Caco-2 (cell line): Measurements from ENCODE around the gene MUC13. TPM values are rescaled to one million over a fixed set of nuclear protein-coding genes. Genes with fewer than 3 reads are reported as not detected.
A peak's percentile ranks its signal among the peaks of the same experiment; 100 is the strongest.

Experiments used
- BruUV-seq: library from RNA; stranded (reverse); fragments of 400-500 nt; replicated peaks from 2 replicates; lab custom pipeline; 2021; lab: Mats Ljungman, UMichigan
- CTCF ChIA-PET: fragments of 300-600 bp; sonication (Branson Sonifier 250); formaldehyde crosslinking; loops from one replicate; lab custom pipeline; 2022; ENCODE audit warnings: antibody characterized with exemption; lab: Charles Lee
- POLR2A ChIA-PET: fragments of 300-600 bp; sonication (Branson Sonifier 250); formaldehyde crosslinking; loops from one replicate; lab custom pipeline; 2022; ENCODE audit warnings: antibody characterized with exemption; lab: Charles Lee
- DNase-seq, 2 experiments: peaks; one replicate each; pipeline versions ENCODE4 v3.0.0 to v3.0.0-alpha.2; 2020 to 2022
- H3K27me3 ChIP-seq: replicated peaks from 2 replicates; pipeline ENCODE4 v1.6.0; 2011; ENCODE audit warnings: low read length; ENCODE audit not compliant: control insufficient read depth, insufficient read depth
- H3K36me3 ChIP-seq: 2 replicates; pipeline ENCODE4 v1.5.1; 2011; ENCODE audit warnings: low read length; ENCODE audit not compliant: control insufficient read depth, insufficient read depth
- H3K4me1 ChIP-seq: fragments of 250-450 bp; sonication (Bioruptor Pico); 2 replicates; pipeline ENCODE4 v1.5.1; 2020; ENCODE audit warnings: mild to moderate bottlenecking
- H3K4me3 ChIP-seq: 2 replicates; pipeline ENCODE4 v1.5.1; 2011; ENCODE audit warnings: low read depth, mild to moderate bottlenecking, control low read depth, low read length
- H3K9me3 ChIP-seq: fragments of 250-450 bp; sonication (Bioruptor Pico); 2 replicates; pipeline ENCODE4 v1.5.1; 2020; ENCODE audit warnings: mild to moderate bottlenecking, moderate library complexity
- H3K27ac Mint-ChIP-seq: one replicate; pipeline ENCODE4 v1.8.0; 2022; ENCODE audit warnings: mixed read lengths; ENCODE audit not compliant: unreplicated experiment
- H3K27me3 Mint-ChIP-seq: one replicate; pipeline ENCODE4 v1.8.0; 2022; ENCODE audit warnings: mixed read lengths; ENCODE audit not compliant: insufficient read depth, unreplicated experiment
- H3K36me3 Mint-ChIP-seq: one replicate; pipeline ENCODE4 v1.8.0; 2022; ENCODE audit warnings: mild to moderate bottlenecking, mixed read lengths; ENCODE audit not compliant: insufficient read depth, unreplicated experiment
- H3K4me1 Mint-ChIP-seq: one replicate; pipeline ENCODE4 v1.8.0; 2022; ENCODE audit warnings: low read depth, mixed read lengths; ENCODE audit not compliant: unreplicated experiment
- H3K4me3 Mint-ChIP-seq: one replicate; pipeline ENCODE4 v1.8.0; 2022; ENCODE audit warnings: mild to moderate bottlenecking, moderate library complexity, mixed read lengths; ENCODE audit not compliant: unreplicated experiment
- H3K9me3 Mint-ChIP-seq: one replicate; pipeline ENCODE4 v1.8.0; 2022; ENCODE audit warnings: mixed read lengths; ENCODE audit not compliant: unreplicated experiment
- CTCF ChIP-seq, 2 experiments: fragments of 200-600 bp in 1 of 2; IDR thresholded peaks; 1 replicate in 1 of 2; 2 replicates in 1 of 2; pipeline versions ENCODE4 v1.5.1 to v1.8.0; 2011 to 2022; ENCODE audit warnings: antibody characterized with exemption in 1 of 2, control low read depth in 1 of 2, inconsistent platforms in 1 of 2, low read depth in 1 of 2, low read length in 1 of 2, mild to moderate bottlenecking in 1 of 2, moderate library complexity in 1 of 2; ENCODE audit not compliant: insufficient read depth in 1 of 2, severe bottlenecking in 1 of 2, unreplicated experiment in 1 of 2
- intact Hi-C: fragments of 100-400 bp; cut with micrococcal nuclease; formaldehyde crosslinking; loops from one replicate; pipeline ENCODE4 v1.10.0; 2022; ENCODE audit not compliant: unreplicated experiment
- total RNA-seq: library from RNA; stranded (reverse); gene quantifications from 2 replicates; pipeline ENCODE4 v1.2.3, GENCODE V29; 2022

Gene MUC13
- total RNA-seq, 1 experiment from 2014 or later = 3.5 TPM

GRCh38 chr3:124887177-124887931 lies 47.2 kb downstream of the MUC13 start, which contains the start of gene ITGB5:
ITGB5 (minus strand) TSS chr3:124887365; CDS start chr3:124887000, 365 bp downstream.
- POLR2A ChIA-PET = interaction anchor here (0.6 to 1.8 kb wide), 4 partner anchors 41 to 248 kb away, joined by 3 to 7 read pairs (median 4); no protein-coding TSS in a partner anchor
- no peaks in the 10 kb centered on the region for H3K9me3 Mint-ChIP-seq
- peak within 1 kb of the TSS; percentile 88 for H3K27ac Mint-ChIP-seq
- peaks cover 29% of the 10 kb centered on the region for H3K4me1 ChIP-seq
- H3K36me3 ChIP-seq = no peaks in the 10 kb centered on the region
- H3K27me3 Mint-ChIP-seq = no peaks in the 10 kb centered on the region
- BruUV-seq = no TSS peak
- intact Hi-C loops = loop anchor here (2.0 to 5.0 kb wide), 3 partner anchors 13 to 125 kb away; no protein-coding TSS in a partner anchor
- no peaks in the 10 kb centered on the region for H3K9me3 ChIP-seq
- TF ChIP-seq CTCF (IDR thresholded peaks at IDR 0.05; ENCODE audit: insufficient read depth in 1 of 2, low read depth in 1 of 2, low read length in 1 of 2, severe bottlenecking in 1 of 2, unreplicated experiment in 1 of 2) = no peak
- H3K36me3 Mint-ChIP-seq = peaks cover 9% of the 10 kb centered on the region
- peak within 1 kb of the TSS; percentile 69 for H3K4me3 ChIP-seq
- H3K4me1 Mint-ChIP-seq = peaks cover 17% of the 10 kb centered on the region
- no peaks in the 10 kb centered on the region for H3K27me3 ChIP-seq
- CTCF ChIA-PET = interaction anchor here (0.5 to 1.8 kb wide), 7 partner anchors 14 to 708 kb away, joined by 3 to 8 read pairs (median 4); partner anchors contain the start of gene OSBPL11
- peak; percentile 88 to 90 for DNase-seq
- peak within 1 kb of the TSS; percentile 94 for H3K4me3 Mint-ChIP-seq

GRCh38 chr3:124886168-124887056 lies 48.1 kb downstream of the MUC13 start:
- Mint-ChIP-seq H3K9me3 (no peaks in the 10 kb centered on the region), H3K4me1 (peaks cover 17% of the 10 kb centered on the region), H3K4me3 (peak overlapping the region; percentile 94), H3K27me3 (no peaks in the 10 kb centered on the region), H3K27ac (peak overlapping the region; percentile 88), H3K36me3 (peaks cover 9% of the 10 kb centered on the region)
- CTCF ChIA-PET = interaction anchor here (0.5 to 1.8 kb wide), 6 partner anchors 15 to 709 kb away, joined by 3 to 8 read pairs (median 4); partner anchors contain the start of gene OSBPL11
- BruUV-seq = no TSS peak
- Histone ChIP-seq H3K9me3 (no peaks in the 10 kb centered on the region), H3K36me3 (no peaks in the 10 kb centered on the region), H3K27me3 (no peaks in the 10 kb centered on the region), H3K4me1 (peaks cover 29% of the 10 kb centered on the region), H3K4me3 (peak overlapping the region; percentile 69)
- intact Hi-C loops = loop anchor here (1.0 to 5.0 kb wide), 4 partner anchors 14 to 124 kb away; no protein-coding TSS in a partner anchor
- peak in 1 of 2 experiments; percentile 5 for TF ChIP-seq CTCF (IDR thresholded peaks at IDR 0.05; ENCODE audit: insufficient read depth in 1 of 2, low read depth in 1 of 2, low read length in 1 of 2, severe bottlenecking in 1 of 2, unreplicated experiment in 1 of 2)
- DNase-seq = peak; percentile 78 to 81
- POLR2A ChIA-PET = interaction anchor here (0.9 to 1.8 kb wide), 2 partner anchors 40 to 51 kb away, joined by 3 to 7 read pairs; no protein-coding TSS in a partner anchor
